ENCODE measurements around the gene DAND5.

- TF ChIP-seq, protein P1, sequence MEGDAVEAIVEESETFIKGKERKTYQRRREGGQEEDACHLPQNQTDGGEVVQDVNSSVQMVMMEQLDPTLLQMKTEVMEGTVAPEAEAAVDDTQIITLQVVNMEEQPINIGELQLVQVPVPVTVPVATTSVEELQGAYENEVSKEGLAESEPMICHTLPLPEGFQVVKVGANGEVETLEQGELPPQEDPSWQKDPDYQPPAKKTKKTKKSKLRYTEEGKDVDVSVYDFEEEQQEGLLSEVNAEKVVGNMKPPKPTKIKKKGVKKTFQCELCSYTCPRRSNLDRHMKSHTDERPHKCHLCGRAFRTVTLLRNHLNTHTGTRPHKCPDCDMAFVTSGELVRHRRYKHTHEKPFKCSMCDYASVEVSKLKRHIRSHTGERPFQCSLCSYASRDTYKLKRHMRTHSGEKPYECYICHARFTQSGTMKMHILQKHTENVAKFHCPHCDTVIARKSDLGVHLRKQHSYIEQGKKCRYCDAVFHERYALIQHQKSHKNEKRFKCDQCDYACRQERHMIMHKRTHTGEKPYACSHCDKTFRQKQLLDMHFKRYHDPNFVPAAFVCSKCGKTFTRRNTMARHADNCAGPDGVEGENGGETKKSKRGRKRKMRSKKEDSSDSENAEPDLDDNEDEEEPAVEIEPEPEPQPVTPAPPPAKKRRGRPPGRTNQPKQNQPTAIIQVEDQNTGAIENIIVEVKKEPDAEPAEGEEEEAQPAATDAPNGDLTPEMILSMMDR (IDR thresholded peaks at IDR 0.05), result no peak
- no peak for TF ChIP-seq POLR2AphosphoS5 (IDR thresholded peaks at IDR 0.05)
- TF ChIP-seq POLR2A (IDR thresholded peaks at IDR 0.05), result no peak
These were observed 21.9 kb downstream of the DAND5 start for GRCh38 chr19:12991296-12991695.

All from sigmoid colon (tissue), 4 donors.